ENCODE measurements around the gene SYDE2.

Gene SYDE2

GRCh38 chr1:85128316-85128715 is 72.5 kb downstream of the SYDE2 start:
- TF ChIP-seq CTCF (IDR thresholded peaks at IDR 0.05; ENCODE audit: control insufficient read depth, insufficient read depth, low read depth, low read length, missing control alignments) = no peak
- H3K4me3 ChIP-seq (ENCODE audit: control insufficient read depth, low read depth, low read length) = no peak overlapping the region
- no peak for DNase-seq (ENCODE audit: low read depth)

DNA sequence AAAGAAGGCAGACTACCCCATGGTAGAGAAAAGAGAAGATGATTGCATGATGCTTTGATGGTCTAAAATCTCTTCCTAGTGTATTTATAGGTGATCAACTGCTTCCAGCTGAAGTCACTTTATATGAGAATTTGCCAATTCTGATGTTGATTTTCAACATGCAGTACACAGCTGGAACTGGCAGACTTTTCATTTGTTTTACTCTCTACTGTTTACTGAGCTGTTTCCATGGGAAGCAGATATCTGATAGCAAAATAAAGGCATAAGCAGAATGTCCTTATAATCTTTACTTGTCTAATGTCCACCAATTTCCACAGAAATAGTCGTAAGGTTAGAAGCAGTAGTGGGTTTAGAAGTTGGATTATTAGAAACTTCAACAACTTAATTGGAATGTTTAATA is 74.9 kb downstream of the SYDE2 start:
- no peak overlapping the region for H3K4me3 ChIP-seq (ENCODE audit: control insufficient read depth, low read depth, low read length)
- no peak for TF ChIP-seq CTCF (IDR thresholded peaks at IDR 0.05; ENCODE audit: control insufficient read depth, insufficient read depth, low read depth, low read length, missing control alignments)
- no peak for DNase-seq (ENCODE audit: low read depth)

GRCh38 chr1:85124091-85124490 is 76.7 kb downstream of the SYDE2 start:
- no peak for DNase-seq (ENCODE audit: low read depth)
- TF ChIP-seq CTCF (IDR thresholded peaks at IDR 0.05; ENCODE audit: control insufficient read depth, insufficient read depth, low read depth, low read length, missing control alignments) = no peak
- no peak overlapping the region for H3K4me3 ChIP-seq (ENCODE audit: control insufficient read depth, low read depth, low read length)

DNA sequence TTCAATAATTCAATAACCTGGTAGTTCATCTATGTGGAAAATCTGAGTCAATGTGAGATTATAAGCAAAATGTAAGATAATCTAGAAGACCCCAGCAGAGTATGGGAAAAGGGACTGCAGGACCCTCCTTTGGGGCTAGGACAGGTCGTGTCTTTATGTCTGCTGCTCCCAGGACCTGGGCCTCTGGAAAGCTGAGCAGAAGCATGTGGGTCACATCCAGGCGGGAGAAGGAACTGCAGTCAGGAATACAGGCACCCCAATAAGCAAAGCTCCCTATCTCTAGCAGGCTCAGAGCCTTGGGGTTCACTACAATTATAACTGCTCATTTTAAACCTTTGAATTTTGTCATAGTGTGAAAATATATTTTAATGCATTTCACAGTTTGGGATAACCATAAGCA is 78.6 kb downstream of the SYDE2 start:
- no peak for TF ChIP-seq CTCF (IDR thresholded peaks at IDR 0.05; ENCODE audit: control insufficient read depth, insufficient read depth, low read depth, low read length, missing control alignments)
- no peak overlapping the region for H3K4me3 ChIP-seq (ENCODE audit: control insufficient read depth, low read depth, low read length)
- no peak for DNase-seq (ENCODE audit: low read depth)

DNA sequence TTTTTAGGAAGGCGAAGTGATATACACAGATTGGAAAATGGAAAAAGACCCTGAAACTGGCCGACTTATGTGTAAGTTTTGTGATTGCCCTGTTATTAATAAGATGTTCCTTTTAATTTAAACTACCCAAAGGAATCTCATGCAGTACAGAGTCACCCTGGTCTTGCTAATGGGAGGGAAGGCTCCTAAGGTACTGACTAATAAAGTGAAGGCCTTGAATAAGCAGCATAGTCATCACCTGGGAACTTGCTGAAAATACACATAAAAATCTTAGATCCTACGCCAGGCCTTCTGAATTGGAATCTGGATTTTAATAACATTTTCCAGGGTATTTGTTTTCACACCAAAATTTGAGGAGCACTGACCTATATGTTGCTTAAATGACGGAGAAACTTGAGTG is 79.1 kb downstream of the SYDE2 start:
- no peak for TF ChIP-seq CTCF (IDR thresholded peaks at IDR 0.05; ENCODE audit: control insufficient read depth, insufficient read depth, low read depth, low read length, missing control alignments)
- DNase-seq (ENCODE audit: low read depth) = no peak
- H3K4me3 ChIP-seq (ENCODE audit: control insufficient read depth, low read depth, low read length) = no peak overlapping the region

DNA sequence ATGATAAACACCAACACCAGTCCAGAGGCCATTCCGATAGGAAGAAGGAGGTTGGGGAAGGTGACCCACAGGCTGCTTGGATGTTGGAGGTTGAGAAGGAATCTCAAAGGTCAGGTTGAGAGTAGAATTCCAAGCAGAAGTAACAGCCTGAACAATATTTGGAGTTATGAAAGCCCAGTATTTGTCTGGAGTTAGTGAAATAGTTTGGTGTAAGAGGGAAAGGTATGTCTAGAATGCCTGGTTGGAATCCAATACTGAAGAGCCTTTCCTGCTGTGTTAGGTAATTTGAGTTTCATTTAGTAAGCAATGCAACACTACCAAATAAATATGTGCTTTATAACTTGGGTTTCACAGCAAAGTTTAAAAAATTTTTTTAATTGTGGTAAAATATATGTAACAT is 82.1 kb downstream of the SYDE2 start:
- TF ChIP-seq CTCF (IDR thresholded peaks at IDR 0.05; ENCODE audit: control insufficient read depth, insufficient read depth, low read depth, low read length, missing control alignments) = no peak
- H3K4me3 ChIP-seq (ENCODE audit: control insufficient read depth, low read depth, low read length) = no peak overlapping the region
- no peak for DNase-seq (ENCODE audit: low read depth)

DNA sequence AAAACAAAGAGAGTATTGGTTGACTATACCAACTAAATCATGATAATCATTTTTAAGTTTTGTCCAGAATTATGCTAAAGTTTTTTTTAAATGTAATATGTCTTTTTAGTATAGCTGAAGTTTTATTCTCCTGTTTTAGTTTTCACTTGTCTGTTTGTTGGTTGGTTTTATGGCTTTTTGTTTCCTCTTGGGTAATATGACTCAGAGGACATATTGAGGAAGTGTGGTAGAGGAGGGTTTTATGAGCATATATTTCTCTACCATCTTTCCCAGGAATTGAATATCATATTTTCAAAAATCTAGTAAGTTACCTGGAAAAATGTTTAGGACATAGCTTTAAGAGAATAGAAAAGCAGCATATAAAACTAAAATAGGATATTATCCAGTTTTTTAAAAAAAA is 84.0 kb downstream of the SYDE2 start:
- H3K4me3 ChIP-seq (ENCODE audit: control insufficient read depth, low read depth, low read length) = no peak overlapping the region
- DNase-seq (ENCODE audit: low read depth) = no peak
- TF ChIP-seq CTCF (IDR thresholded peaks at IDR 0.05; ENCODE audit: control insufficient read depth, insufficient read depth, low read depth, low read length, missing control alignments) = no peak
